SU-DHL-6 (cell line): Measurements from ENCODE around the gene C2CD2.

ENCODE experiments used
- H2AFZ ChIP-seq: fragments of 200-600 bp; sonication (generic); 2 replicates; pipeline ENCODE4 v1.6.1; 2014; ENCODE audit warnings: low read depth, mild to moderate bottlenecking, moderate library complexity, mixed read lengths, antibody characterized with exemption, low read length; ENCODE audit not compliant: severe bottlenecking
- H3F3A ChIP-seq: fragments of 200-600 bp; shearing (Covaris generic); 2 replicates; pipeline ENCODE4 v1.6.0; 2016; ENCODE audit warnings: antibody characterized with exemption, mild to moderate bottlenecking; ENCODE audit not compliant: insufficient read depth
- H3K27ac ChIP-seq: fragments of 200-600 bp; sonication (generic); 2 replicates; pipeline ENCODE4 v1.5.1; 2016; ENCODE audit warnings: low read depth, mild to moderate bottlenecking, low read length, moderate library complexity, mixed read lengths
- H3K27me3 ChIP-seq: fragments of 200-600 bp; sonication (generic), shearing (Covaris generic); 2 replicates; pipeline ENCODE4 v1.6.0; 2014; ENCODE audit warnings: mild to moderate bottlenecking, low read length
- H3K36me3 ChIP-seq: fragments of 200-600 bp; sonication (generic); 2 replicates; pipeline ENCODE4 v1.6.1; 2014; ENCODE audit warnings: mild to moderate bottlenecking, low read length, mixed read lengths
- H3K4me2 ChIP-seq: fragments of 300-600, 200-600 bp; shearing (Covaris generic), sonication (generic); 2 replicates; pipeline ENCODE4 v1.6.0; 2014; ENCODE audit warnings: low read length, low read depth, mild to moderate bottlenecking; ENCODE audit not compliant: poor library complexity, severe bottlenecking
- H3K4me3 ChIP-seq: fragments of 200-600 bp; sonication (generic); 2 replicates; pipeline ENCODE4 v1.5.1; 2014; ENCODE audit warnings: antibody characterized with exemption, low read length, mild to moderate bottlenecking, mixed read lengths; ENCODE audit not compliant: insufficient read depth, poor library complexity, severe bottlenecking
- H3K79me2 ChIP-seq: fragments of 200-600 bp; sonication (generic); 2 replicates; pipeline ENCODE4 v1.6.1; 2014; ENCODE audit warnings: mild to moderate bottlenecking, low read length, moderate library complexity; ENCODE audit not compliant: insufficient read depth
- H3K9ac ChIP-seq: fragments of 200-600 bp; sonication (generic); 2 replicates; pipeline ENCODE4 v1.7.0; 2014; ENCODE audit warnings: mild to moderate bottlenecking, low read length
- H3K9me2 ChIP-seq: fragments of 200-600 bp; sonication (generic); replicated peaks from 2 replicates; pipeline ENCODE4 v1.6.1; 2014; ENCODE audit warnings: low read length; ENCODE audit not compliant: insufficient read depth
- H3K9me3 ChIP-seq: fragments of 200-600 bp; sonication (generic); 2 replicates; pipeline ENCODE4 v1.6.1; 2014; ENCODE audit warnings: low read length, mixed read lengths; ENCODE audit not compliant: insufficient read depth
- H4K20me1 ChIP-seq: fragments of 200-600 bp; sonication (generic); 2 replicates; pipeline ENCODE4 v1.6.1; 2014; ENCODE audit warnings: low read depth, mild to moderate bottlenecking, antibody characterized with exemption, low read length, moderate library complexity, mixed read lengths
- EZH2phosphoT487 ChIP-seq: fragments of 200-600 bp; sonication (generic), shearing (Covaris generic); conservative IDR thresholded peaks from 2 replicates; pipeline ENCODE4 v1.6.1; 2018; ENCODE audit warnings: mild to moderate bottlenecking, antibody characterized with exemption, low read length, moderate library complexity, mixed read lengths
- TF ChIP-seq, protein P1 (sequence below): fragments of 200-600 bp; sonication (generic); IDR thresholded peaks from one replicate; pipeline ENCODE4 v1.5.1; 2017; ENCODE audit warnings: antibody characterized with exemption, mild to moderate bottlenecking, low read length, moderate library complexity; ENCODE audit not compliant: insufficient read depth, poor library complexity, severe bottlenecking

C2CD2 gene

GRCh38 chr21:41901782-41902181 is 52.0 kb downstream of the C2CD2 start:
- Histone ChIP-seq H3K9ac (no peak overlapping the region), H4K20me1 (no peaks in the 10 kb centered on the region), H3K79me2 (no peaks in the 10 kb centered on the region), H3K36me3 (no peaks in the 10 kb centered on the region), H3K9me2 (no peaks in the 10 kb centered on the region), H3K9me3 (no peaks in the 10 kb centered on the region), H3K4me3 (no peak overlapping the region), H3F3A (no peaks in the 10 kb centered on the region), H3K27me3 (no peaks in the 10 kb centered on the region), H3K27ac (no peak overlapping the region), H2AFZ (no peak overlapping the region), H3K4me2 (no peak overlapping the region)
- TF ChIP-seq, protein P1, sequence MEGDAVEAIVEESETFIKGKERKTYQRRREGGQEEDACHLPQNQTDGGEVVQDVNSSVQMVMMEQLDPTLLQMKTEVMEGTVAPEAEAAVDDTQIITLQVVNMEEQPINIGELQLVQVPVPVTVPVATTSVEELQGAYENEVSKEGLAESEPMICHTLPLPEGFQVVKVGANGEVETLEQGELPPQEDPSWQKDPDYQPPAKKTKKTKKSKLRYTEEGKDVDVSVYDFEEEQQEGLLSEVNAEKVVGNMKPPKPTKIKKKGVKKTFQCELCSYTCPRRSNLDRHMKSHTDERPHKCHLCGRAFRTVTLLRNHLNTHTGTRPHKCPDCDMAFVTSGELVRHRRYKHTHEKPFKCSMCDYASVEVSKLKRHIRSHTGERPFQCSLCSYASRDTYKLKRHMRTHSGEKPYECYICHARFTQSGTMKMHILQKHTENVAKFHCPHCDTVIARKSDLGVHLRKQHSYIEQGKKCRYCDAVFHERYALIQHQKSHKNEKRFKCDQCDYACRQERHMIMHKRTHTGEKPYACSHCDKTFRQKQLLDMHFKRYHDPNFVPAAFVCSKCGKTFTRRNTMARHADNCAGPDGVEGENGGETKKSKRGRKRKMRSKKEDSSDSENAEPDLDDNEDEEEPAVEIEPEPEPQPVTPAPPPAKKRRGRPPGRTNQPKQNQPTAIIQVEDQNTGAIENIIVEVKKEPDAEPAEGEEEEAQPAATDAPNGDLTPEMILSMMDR: no peak
- no peak for TF ChIP-seq EZH2phosphoT487

DNA sequence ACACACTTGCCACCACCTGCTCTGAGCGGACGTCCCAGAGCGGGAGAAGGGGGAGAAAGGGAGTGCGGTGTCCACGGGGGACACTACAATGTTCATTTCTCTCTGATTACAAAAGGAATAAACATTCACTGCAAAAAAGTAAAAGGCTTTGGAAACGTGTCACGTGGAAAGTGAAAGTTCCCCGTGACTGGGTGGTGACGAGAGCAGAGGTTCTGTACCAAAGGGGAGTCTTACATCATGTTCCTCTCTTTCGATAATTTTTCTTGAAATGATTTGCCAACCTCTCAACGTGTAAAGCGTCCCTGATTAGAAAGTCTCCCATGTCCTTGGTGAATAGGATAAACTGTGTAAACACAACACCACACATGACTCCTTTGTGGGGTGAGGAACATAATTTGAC is 52.7 kb downstream of the C2CD2 start:
- H3K36me3 ChIP-seq: no peaks in the 10 kb centered on the region
- H3K4me2 ChIP-seq: no peak overlapping the region
- no peak overlapping the region for H3K4me3 ChIP-seq
- no peaks in the 10 kb centered on the region for H3K27me3 ChIP-seq
- no peaks in the 10 kb centered on the region for H3F3A ChIP-seq
- no peak overlapping the region for H3K27ac ChIP-seq
- no peaks in the 10 kb centered on the region for H3K79me2 ChIP-seq
- no peaks in the 10 kb centered on the region for H3K9me2 ChIP-seq
- no peaks in the 10 kb centered on the region for H4K20me1 ChIP-seq
- no peaks in the 10 kb centered on the region for H3K9me3 ChIP-seq
- TF ChIP-seq, protein P1: no peak
- no peak for TF ChIP-seq EZH2phosphoT487
- H2AFZ ChIP-seq: no peak overlapping the region
- H3K9ac ChIP-seq: no peak overlapping the region

DNA sequence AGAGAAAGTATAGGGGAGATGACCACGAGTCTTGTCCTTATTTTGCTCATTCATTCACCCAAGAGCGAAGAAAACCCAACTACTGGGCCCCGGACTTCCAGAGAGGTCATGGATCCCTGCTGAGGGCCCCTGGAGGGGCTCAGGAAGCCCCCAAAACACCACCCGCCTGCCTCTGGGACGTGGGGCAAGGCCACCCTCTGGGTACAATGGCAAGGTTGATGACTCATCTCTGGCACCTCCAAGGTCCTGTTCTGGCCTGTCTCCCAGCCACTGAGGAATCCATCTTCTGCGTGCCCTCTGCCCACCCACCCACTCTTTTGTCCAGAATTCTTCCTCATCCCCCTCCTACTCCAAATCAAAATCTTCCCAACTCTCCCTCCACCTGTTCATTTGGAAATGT is 53.4 kb downstream of the C2CD2 start:
- no peaks in the 10 kb centered on the region for H3F3A ChIP-seq
- H3K9me3 ChIP-seq: no peaks in the 10 kb centered on the region
- H3K9ac ChIP-seq: no peak overlapping the region
- no peaks in the 10 kb centered on the region for H3K27me3 ChIP-seq
- no peak overlapping the region for H2AFZ ChIP-seq
- H3K36me3 ChIP-seq: no peaks in the 10 kb centered on the region
- H3K27ac ChIP-seq: no peak overlapping the region
- no peak overlapping the region for H3K4me3 ChIP-seq
- H3K4me2 ChIP-seq: no peak overlapping the region
- no peaks in the 10 kb centered on the region for H3K79me2 ChIP-seq
- H3K9me2 ChIP-seq: no peaks in the 10 kb centered on the region
- TF ChIP-seq, protein P1: no peak
- no peak for TF ChIP-seq EZH2phosphoT487
- no peaks in the 10 kb centered on the region for H4K20me1 ChIP-seq
